Karpas-422 (cell line): ENCODE measurements around the gene SGMS1. TPM values are rescaled to one million over a fixed set of nuclear protein-coding genes. Genes with fewer than 3 reads are reported as not detected.

Experiments
- DNase-seq: peaks from one replicate; pipeline ENCODE4 v3.0.0-alpha.2; 2015
- H2AFZ ChIP-seq: fragments of 200-600 bp; sonication (generic); 2 replicates; pipeline ENCODE4 v1.6.1; 2014; ENCODE audit warnings: antibody characterized with exemption, low read length, mixed read lengths
- H3K27ac ChIP-seq: fragments of 200-600 bp; sonication (generic); 2 replicates; pipeline ENCODE4 v1.5.1; 2014; ENCODE audit warnings: mild to moderate bottlenecking, low read length, moderate library complexity
- H3K27me3 ChIP-seq: fragments of 200-600 bp; sonication (generic); 2 replicates; pipeline ENCODE4 v1.6.1; 2014; ENCODE audit warnings: low read length, mixed read lengths
- H3K36me3 ChIP-seq: fragments of 200-600 bp; sonication (generic); 2 replicates; pipeline ENCODE4 v1.6.1; 2014; ENCODE audit warnings: low read length, mixed read lengths; ENCODE audit not compliant: insufficient read depth
- H3K4me1 ChIP-seq: fragments of 200-600 bp; sonication (generic); 2 replicates; pipeline ENCODE4 v1.6.1; 2014; ENCODE audit warnings: mild to moderate bottlenecking, low read length, mixed read lengths
- H3K4me2 ChIP-seq: fragments of 200-600 bp; sonication (generic); 2 replicates; pipeline ENCODE4 v1.6.1; 2014; ENCODE audit warnings: low read length, low read depth, mild to moderate bottlenecking; ENCODE audit not compliant: poor library complexity, severe bottlenecking
- H3K4me3 ChIP-seq: fragments of 200-600 bp; sonication (generic); 2 replicates; pipeline ENCODE4 v1.5.1; 2014; ENCODE audit warnings: mild to moderate bottlenecking, antibody characterized with exemption, low read length, mixed read lengths
- H3K79me2 ChIP-seq: fragments of 200-600 bp; sonication (generic); 2 replicates; pipeline ENCODE4 v1.6.1; 2014; ENCODE audit warnings: mild to moderate bottlenecking, low read length, mixed read lengths
- H3K9ac ChIP-seq: fragments of 200-600 bp; sonication (generic); 2 replicates; pipeline ENCODE4 v1.6.0; 2014; ENCODE audit warnings: low read length
- H3K9me2 ChIP-seq: fragments of 200-600 bp; sonication (generic), shearing (Covaris generic); replicated peaks from 2 replicates; pipeline ENCODE4 v1.6.0; 2014; ENCODE audit warnings: mild to moderate bottlenecking, low read length, moderate library complexity; ENCODE audit not compliant: insufficient read depth
- H3K9me3 ChIP-seq: fragments of 300-700, 200-600 bp; sonication (generic); 2 replicates; pipeline ENCODE4 v1.6.1; 2014; ENCODE audit warnings: low read length, mixed read lengths
- H4K20me1 ChIP-seq: fragments of 200-600 bp; sonication (generic); 2 replicates; pipeline ENCODE4 v1.6.1; 2014; ENCODE audit warnings: mild to moderate bottlenecking, antibody characterized with exemption, low read length, low read depth; ENCODE audit not compliant: insufficient read depth
- total RNA-seq: library from RNA; depleted of rRNA; stranded (reverse); fragments of >200 nt; shearing (Covaris generic); gene quantifications from 2 replicates; pipeline ENCODE4 v1.2.3, GENCODE V29; 2014; ENCODE audit warnings: low replicate concordance

SGMS1 gene
- total RNA-seq, 1 experiment from 2014 or later = 2.9 TPM

- Histone ChIP-seq H4K20me1 (0 out of 2 replicates have a peak, but pooled peaks cover 3% of the 10 kb centered on the region), H2AFZ (no peak overlapping the region), H3K4me2 (no peak overlapping the region), H3K27me3 (no peaks in the 10 kb centered on the region), H3K9ac (no peak overlapping the region), H3K4me3 (no peak overlapping the region), H3K27ac (no peak overlapping the region), H3K9me3 (no peaks in the 10 kb centered on the region), H3K36me3 (no peaks in the 10 kb centered on the region), H3K9me2 (no peaks in the 10 kb centered on the region), H3K4me1 (no peaks in the 10 kb centered on the region), H3K79me2 (no peaks in the 10 kb centered on the region)
- DNase-seq = no peak
Observed at GRCh38 chr10:50398381-50398780, 225.4 kb downstream of the SGMS1 start.

- H3K9me2 ChIP-seq = no peaks in the 10 kb centered on the region
- H3K27ac ChIP-seq = no peak overlapping the region
- no peak overlapping the region for H3K9ac ChIP-seq
- no peaks in the 10 kb centered on the region for H3K79me2 ChIP-seq
- H4K20me1 ChIP-seq = 0 out of 2 replicates have a peak, but pooled peaks cover 3% of the 10 kb centered on the region
- H3K36me3 ChIP-seq = no peaks in the 10 kb centered on the region
- no peak overlapping the region for H2AFZ ChIP-seq
- no peak for DNase-seq
- no peaks in the 10 kb centered on the region for H3K4me1 ChIP-seq
- H3K4me3 ChIP-seq = no peak overlapping the region
- no peak overlapping the region for H3K4me2 ChIP-seq
- no peaks in the 10 kb centered on the region for H3K9me3 ChIP-seq
- no peaks in the 10 kb centered on the region for H3K27me3 ChIP-seq
Observed at GRCh38 chr10:50397312-50398140, 226.2 kb downstream of the SGMS1 start.

GRCh38 chr10:50396491-50397311 is 227.1 kb downstream of the SGMS1 start:
- Histone ChIP-seq H3K9me3 (no peaks in the 10 kb centered on the region), H3K4me2 (no peak overlapping the region), H3K9me2 (no peaks in the 10 kb centered on the region), H3K27ac (no peak overlapping the region), H3K79me2 (no peaks in the 10 kb centered on the region), H3K9ac (no peak overlapping the region), H3K27me3 (no peaks in the 10 kb centered on the region), H2AFZ (no peak overlapping the region), H4K20me1 (0 out of 2 replicates have a peak, but pooled peaks cover 3% of the 10 kb centered on the region), H3K36me3 (no peaks in the 10 kb centered on the region), H3K4me1 (no peaks in the 10 kb centered on the region), H3K4me3 (no peak overlapping the region)
- DNase-seq = no peak

- no peak for DNase-seq
- Histone ChIP-seq H4K20me1 (0 out of 2 replicates have a peak, but pooled peaks cover 3% of the 10 kb centered on the region), H3K36me3 (no peaks in the 10 kb centered on the region), H3K4me3 (no peak overlapping the region), H3K9ac (no peak overlapping the region), H2AFZ (no peak overlapping the region), H3K27ac (no peak overlapping the region), H3K4me1 (no peaks in the 10 kb centered on the region), H3K4me2 (no peak overlapping the region), H3K9me3 (no peaks in the 10 kb centered on the region), H3K79me2 (no peaks in the 10 kb centered on the region), H3K27me3 (no peaks in the 10 kb centered on the region), H3K9me2 (no peaks in the 10 kb centered on the region)
Observed at GRCh38 chr10:50395851-50396250, 227.9 kb downstream of the SGMS1 start.

- H3K9me3 ChIP-seq = no peaks in the 10 kb centered on the region
- no peak overlapping the region for H3K4me2 ChIP-seq
- no peaks in the 10 kb centered on the region for H3K79me2 ChIP-seq
- H3K9me2 ChIP-seq = no peaks in the 10 kb centered on the region
- no peak overlapping the region for H3K27ac ChIP-seq
- H3K4me3 ChIP-seq = no peak overlapping the region
- DNase-seq = no peak
- no peak overlapping the region for H3K9ac ChIP-seq
- no peaks in the 10 kb centered on the region for H3K36me3 ChIP-seq
- H3K27me3 ChIP-seq = no peaks in the 10 kb centered on the region
- H2AFZ ChIP-seq = no peak overlapping the region
- H4K20me1 ChIP-seq = 0 out of 2 replicates have a peak, but pooled peaks cover 3% of the 10 kb centered on the region
- H3K4me1 ChIP-seq = no peaks in the 10 kb centered on the region
Observed at GRCh38 chr10:50395271-50395670, 228.5 kb downstream of the SGMS1 start.

GRCh38 chr10:50394832-50395231 is 228.9 kb downstream of the SGMS1 start:
- Histone ChIP-seq H3K36me3 (no peaks in the 10 kb centered on the region), H3K9ac (no peak overlapping the region), H3K9me2 (no peaks in the 10 kb centered on the region), H3K79me2 (no peaks in the 10 kb centered on the region), H4K20me1 (0 out of 2 replicates have a peak, but pooled peaks cover 3% of the 10 kb centered on the region), H3K4me3 (no peak overlapping the region), H2AFZ (no peak overlapping the region), H3K4me1 (no peaks in the 10 kb centered on the region), H3K4me2 (no peak overlapping the region), H3K9me3 (no peaks in the 10 kb centered on the region), H3K27ac (no peak overlapping the region), H3K27me3 (no peaks in the 10 kb centered on the region)
- no peak for DNase-seq

DNA sequence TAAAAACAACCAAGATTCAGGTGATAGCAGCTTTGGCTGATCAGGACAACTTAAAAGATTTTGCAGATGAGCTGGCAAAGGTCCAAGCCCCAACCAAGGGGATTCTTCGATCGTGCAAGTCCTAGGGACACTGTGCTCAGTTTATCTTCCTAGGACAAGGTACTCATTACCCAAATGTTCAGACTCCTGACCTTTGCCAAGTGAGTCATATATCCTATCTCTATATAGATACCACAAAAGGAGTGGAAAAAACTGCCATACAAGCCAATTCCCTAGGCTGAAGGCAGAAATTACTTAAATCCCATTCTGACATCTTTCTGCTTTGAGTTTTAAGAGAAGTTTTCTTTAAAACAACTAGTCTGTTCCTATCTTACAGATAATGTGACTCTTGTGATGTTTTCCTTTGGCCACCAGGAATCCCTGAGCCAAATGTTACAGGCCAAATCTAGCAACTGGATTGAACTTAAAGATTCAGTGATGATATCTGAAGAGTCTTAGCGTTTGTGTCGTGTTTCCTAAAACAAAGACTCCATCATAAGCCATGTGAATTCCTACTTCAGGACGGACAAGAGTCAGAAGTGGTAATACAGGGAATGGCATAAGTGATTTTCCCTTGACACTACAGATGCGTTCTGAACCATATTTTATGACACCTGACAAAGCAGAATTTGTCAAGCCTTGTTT is 229.8 kb downstream of the SGMS1 start:
- Histone ChIP-seq H2AFZ (no peak overlapping the region), H4K20me1 (0 out of 2 replicates have a peak, but pooled peaks cover 3% of the 10 kb centered on the region), H3K9ac (no peak overlapping the region), H3K27ac (no peak overlapping the region), H3K4me2 (no peak overlapping the region), H3K27me3 (no peaks in the 10 kb centered on the region), H3K9me3 (no peaks in the 10 kb centered on the region), H3K4me1 (no peaks in the 10 kb centered on the region), H3K79me2 (no peaks in the 10 kb centered on the region), H3K4me3 (no peak overlapping the region), H3K36me3 (no peaks in the 10 kb centered on the region), H3K9me2 (no peaks in the 10 kb centered on the region)
- DNase-seq = no peak
